HG03095 (cell line): ENCODE measurements around the gene NDUFV3.
"Not testable (repeated sequence)": the region's sequence is repeated elsewhere in the genome, so short reads cannot be mapped to it uniquely, and the experiment has no call there.

Experiments
- ATAC-seq: cut with Tn5 transposase; IDR thresholded peaks from one replicate; pipeline ENCODE4 v1.9.1; 2021; ENCODE audit warnings: moderate library complexity; ENCODE audit not compliant: unreplicated experiment

The NDUFV3 gene

GRCh38 chr21:42933137-42933970, 40.2 kb downstream of the NDUFV3 start:
- ATAC-seq = not testable (repeated sequence)

- ATAC-seq = not testable (repeated sequence)
These were observed 40.9 kb downstream of the NDUFV3 start for GRCh38 chr21:42933973-42934372.

- not testable (repeated sequence) for ATAC-seq
These were observed 43.3 kb downstream of the NDUFV3 start for GRCh38 chr21:42936360-42936759.

- ATAC-seq = not testable (repeated sequence)
These were observed 44.2 kb downstream of the NDUFV3 start for GRCh38 chr21:42937034-42937940.

- ATAC-seq = no peak
These were observed 45.0 kb downstream of the NDUFV3 start for GRCh38 chr21:42937960-42938605.

GRCh38 chr21:42938606-42938995, 45.5 kb downstream of the NDUFV3 start:
- ATAC-seq = not testable (repeated sequence)

GRCh38 chr21:42939582-42940413, 46.7 kb downstream of the NDUFV3 start:
- ATAC-seq = no peak

- no peak for ATAC-seq
These were observed 48.6 kb downstream of the NDUFV3 start for GRCh38 chr21:42941696-42942085.

GRCh38 chr21:42942244-42942643, 49.1 kb downstream of the NDUFV3 start:
- no peak for ATAC-seq

GRCh38 chr21:42949094-42949755, 56.1 kb downstream of the NDUFV3 start:
- ATAC-seq = not testable (repeated sequence)

GRCh38 chr21:42951193-42951592, 58.1 kb downstream of the NDUFV3 start:
- ATAC-seq = not testable (repeated sequence)

GRCh38 chr21:42956824-42957630, 63.9 kb downstream of the NDUFV3 start:
- no peak for ATAC-seq

GRCh38 chr21:42958122-42958521, 65.0 kb downstream of the NDUFV3 start:
- ATAC-seq = not testable (repeated sequence)

- ATAC-seq = no peak
These were observed 66.6 kb downstream of the NDUFV3 start for GRCh38 chr21:42959728-42960127.

GRCh38 chr21:42962380-42963007, 69.4 kb downstream of the NDUFV3 start:
- no peak for ATAC-seq
